Measurements from ENCODE around the gene SHC3. TPM values are rescaled to one million over a fixed set of nuclear protein-coding genes. Genes with fewer than 3 reads are reported as not detected.
A peak's percentile ranks its signal among the peaks of the same experiment; 100 is the strongest.

SHC3 gene
- total RNA-seq, 2 donors from 2014 or later: 1.5 to 1.8 TPM

DNA sequence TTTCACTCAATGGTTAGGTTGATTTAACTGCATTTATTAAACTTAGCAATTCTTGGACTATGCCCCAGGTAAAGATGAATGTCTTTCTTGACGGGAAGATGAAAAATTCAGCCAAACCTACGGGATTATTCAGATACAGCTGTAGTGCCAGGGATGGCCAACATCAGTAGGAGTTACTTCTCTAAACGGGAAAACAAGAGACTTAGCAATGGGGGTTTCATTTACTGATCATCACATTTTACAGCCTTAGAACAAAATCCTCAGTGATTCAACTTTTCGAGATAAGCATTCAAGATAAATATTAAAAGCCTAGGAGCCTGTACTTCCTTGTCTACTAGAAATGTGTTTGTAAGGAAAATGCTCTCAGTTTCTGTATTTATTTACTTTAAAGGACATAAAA, 141.3 kb downstream of the SHC3 start:
- no peaks in the 10 kb centered on the region for H3K27me3 ChIP-seq (replicated peaks; ENCODE audit: insufficient read depth)
- no peak overlapping the region for H3K4me3 ChIP-seq
- H3K27ac ChIP-seq: no peak overlapping the region
- TF ChIP-seq CTCF (IDR thresholded peaks at IDR 0.05): no peak
- DNase-seq (ENCODE audit: low spot score) (no peak), ATAC-seq (ENCODE audit: insufficient number of reproducible peaks, low FRiP score, low read depth) (no peak)
- H3K9me3 ChIP-seq: no peaks in the 10 kb centered on the region
- H3K36me3 ChIP-seq: no peaks in the 10 kb centered on the region
- H3K4me1 ChIP-seq (ENCODE audit: control insufficient read depth in 1 of 2, low read depth in 2 of 2): no peaks in the 10 kb centered on the region

DNA sequence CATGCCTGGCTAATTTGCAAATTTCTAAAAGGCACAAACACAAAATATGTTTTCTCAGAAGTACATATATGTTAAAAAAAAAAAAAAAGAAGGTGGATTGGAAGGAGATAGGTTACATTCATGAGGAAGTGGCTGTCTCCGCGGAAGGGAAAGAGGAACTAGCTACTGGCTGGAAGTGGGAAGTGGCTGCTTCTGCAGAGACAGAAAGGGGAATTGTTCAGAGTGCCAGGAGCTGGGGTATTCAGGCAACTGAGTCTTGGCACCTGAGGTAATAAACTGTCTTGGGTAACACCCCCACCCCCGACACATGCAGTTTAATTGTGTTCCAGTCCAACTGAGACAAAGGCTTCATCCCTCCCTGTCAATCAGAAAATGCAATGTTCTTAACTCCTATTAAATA, 141.7 kb downstream of the SHC3 start:
- no peak for TF ChIP-seq CTCF (IDR thresholded peaks at IDR 0.05)
- no peaks in the 10 kb centered on the region for H3K4me1 ChIP-seq (ENCODE audit: control insufficient read depth in 1 of 2, low read depth in 2 of 2)
- H3K9me3 ChIP-seq: no peaks in the 10 kb centered on the region
- H3K4me3 ChIP-seq: no peak overlapping the region
- DNase-seq (ENCODE audit: low spot score): no peak
- ATAC-seq (ENCODE audit: insufficient number of reproducible peaks, low FRiP score, low read depth): no peak
- H3K27ac ChIP-seq: no peak overlapping the region
- H3K27me3 ChIP-seq (replicated peaks; ENCODE audit: insufficient read depth): no peaks in the 10 kb centered on the region
- H3K36me3 ChIP-seq: no peaks in the 10 kb centered on the region

DNA sequence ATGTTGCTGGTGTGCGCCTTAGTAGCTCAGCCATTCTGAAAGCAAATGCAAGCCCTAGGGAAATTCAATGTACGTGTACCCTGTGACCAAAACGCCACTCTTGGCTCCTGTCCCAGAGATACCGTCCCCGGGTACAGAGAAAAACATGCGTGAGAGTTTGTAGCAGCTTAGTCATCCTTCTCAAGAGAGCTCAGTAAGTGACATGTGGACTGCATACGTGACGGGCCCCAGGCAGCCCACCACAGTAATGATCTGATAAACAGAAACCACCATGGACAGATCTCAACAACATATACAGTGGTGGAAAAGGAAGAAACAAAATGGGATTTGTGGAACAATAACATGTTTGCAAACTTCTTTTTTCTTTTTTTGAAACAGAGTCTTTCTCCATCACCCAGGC, 142.2 kb downstream of the SHC3 start:
- no peak for DNase-seq (ENCODE audit: low spot score)
- no peak for TF ChIP-seq CTCF (IDR thresholded peaks at IDR 0.05)

DNA sequence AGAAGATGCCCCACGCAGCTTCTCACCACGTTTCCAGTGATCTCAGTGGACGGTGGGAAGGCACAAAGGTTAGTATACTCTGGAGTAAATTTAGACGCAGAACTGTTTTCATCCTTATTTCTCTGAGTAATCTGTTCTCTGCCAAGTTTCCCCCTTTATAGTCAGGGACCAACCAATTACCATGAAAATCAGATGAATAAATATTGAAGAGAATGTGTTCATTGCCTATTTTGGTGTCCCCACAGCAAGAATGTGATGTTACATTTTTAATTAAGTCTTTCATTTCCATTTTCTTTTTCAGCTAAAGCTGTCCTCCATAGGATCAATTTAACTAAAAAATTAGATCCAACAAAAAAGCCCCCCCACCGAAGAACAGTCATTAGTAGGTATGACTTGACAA, 146.0 kb downstream of the SHC3 start:
- Histone ChIP-seq H3K4me1 (ENCODE audit: control insufficient read depth in 1 of 2, low read depth in 2 of 2) (no peaks in the 10 kb centered on the region), H3K4me3 (no peak overlapping the region), H3K9me3 (peaks cover 14% of the 10 kb centered on the region), H3K36me3 (no peaks in the 10 kb centered on the region), H3K27ac (no peak overlapping the region), H3K27me3 (replicated peaks; ENCODE audit: insufficient read depth) (no peaks in the 10 kb centered on the region)
- ATAC-seq (ENCODE audit: insufficient number of reproducible peaks, low FRiP score, low read depth): no peak
- no peak for DNase-seq (ENCODE audit: low spot score)
- no peak for TF ChIP-seq CTCF (IDR thresholded peaks at IDR 0.05)

More for the DNA sequence above, 142.2 kb downstream of the SHC3 start:
- no peaks in the 10 kb centered on the region for H3K27me3 ChIP-seq (replicated peaks; ENCODE audit: insufficient read depth)
- ATAC-seq (ENCODE audit: insufficient number of reproducible peaks, low FRiP score, low read depth): no peak
- H3K4me3 ChIP-seq: peak overlapping the region; percentile 46
- no peaks in the 10 kb centered on the region for H3K9me3 ChIP-seq
- no peaks in the 10 kb centered on the region for H3K36me3 ChIP-seq
- no peak overlapping the region for H3K27ac ChIP-seq
- H3K4me1 ChIP-seq (ENCODE audit: control insufficient read depth in 1 of 2, low read depth in 2 of 2): no peaks in the 10 kb centered on the region

DNA sequence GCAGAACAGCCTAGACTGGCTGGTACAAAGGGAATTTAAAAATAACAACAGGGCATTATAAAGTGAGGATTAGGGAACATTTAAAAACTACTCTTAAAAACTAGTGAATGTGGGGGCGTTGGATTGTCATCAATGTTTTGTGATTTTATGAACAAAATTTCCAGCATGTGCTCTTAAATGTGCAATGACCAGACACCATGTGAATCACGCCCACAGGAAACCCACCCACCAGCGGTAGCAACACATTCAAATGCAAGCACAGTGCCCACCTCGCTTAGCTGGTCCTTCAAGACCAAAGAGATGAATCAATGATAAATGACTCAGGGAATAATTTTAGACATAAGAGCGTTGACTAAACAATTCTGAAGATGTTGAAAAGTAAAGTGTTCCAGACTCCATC, 146.4 kb downstream of the SHC3 start:
- no peak overlapping the region for H3K4me3 ChIP-seq
- no peak for TF ChIP-seq CTCF (IDR thresholded peaks at IDR 0.05)
- H3K36me3 ChIP-seq: no peaks in the 10 kb centered on the region
- no peaks in the 10 kb centered on the region for H3K4me1 ChIP-seq (ENCODE audit: control insufficient read depth in 1 of 2, low read depth in 2 of 2)
- DNase-seq (ENCODE audit: low spot score) (no peak), ATAC-seq (ENCODE audit: insufficient number of reproducible peaks, low FRiP score, low read depth) (no peak)
- no peaks in the 10 kb centered on the region for H3K27me3 ChIP-seq (replicated peaks; ENCODE audit: insufficient read depth)
- H3K9me3 ChIP-seq: peaks cover 14% of the 10 kb centered on the region
- H3K27ac ChIP-seq: no peak overlapping the region

Data from thoracic aorta (tissue), 2 donors.